ENCODE results near the gene CTDSP2.

CTDSP2 gene

GRCh38 chr12:57813111-57813970 is 33.2 kb downstream of the CTDSP2 start:
- DNase-seq: no peak

- DNase-seq: no peak
Measured at GRCh38 chr12:57811028-57811755, 35.3 kb downstream of the CTDSP2 start.

- peak; percentile 46 for DNase-seq
Measured at GRCh38 chr12:57810450-57810849, 36.1 kb downstream of the CTDSP2 start.

- no peak for DNase-seq
Measured at GRCh38 chr12:57809425-57809824, 37.1 kb downstream of the CTDSP2 start.

- no peak for DNase-seq
Measured at GRCh38 chr12:57808351-57808750, 38.2 kb downstream of the CTDSP2 start.

- no peak for DNase-seq
Measured at GRCh38 chr12:57807285-57807684, 39.2 kb downstream of the CTDSP2 start.

GRCh38 chr12:57806677-57807076 is 39.9 kb downstream of the CTDSP2 start:
- DNase-seq: no peak

GRCh38 chr12:57803319-57803893 is 43.1 kb downstream of the CTDSP2 start:
- peak; percentile 41 for DNase-seq

GRCh38 chr12:57802607-57803006 is 43.9 kb downstream of the CTDSP2 start:
- DNase-seq: no peak

- no peak for DNase-seq
Measured at GRCh38 chr12:57800965-57801364, 45.6 kb downstream of the CTDSP2 start.

- peak; percentile 61 for DNase-seq
Measured at GRCh38 chr12:57797933-57798332, 48.6 kb downstream of the CTDSP2 start.

- no peak for DNase-seq
Measured at GRCh38 chr12:57796996-57797395, 49.5 kb downstream of the CTDSP2 start.

GRCh38 chr12:57795354-57795753 is 51.2 kb downstream of the CTDSP2 start:
- DNase-seq: no peak

- DNase-seq: peak; percentile 4
Measured at GRCh38 chr12:57793920-57794319, 52.6 kb downstream of the CTDSP2 start.

GRCh38 chr12:57783861-57784260 is 62.7 kb downstream of the CTDSP2 start:
- no peak for DNase-seq

- DNase-seq: no peak
Measured at GRCh38 chr12:57783466-57783801, 63.1 kb downstream of the CTDSP2 start.

GRCh38 chr12:57782608-57783465 is 63.7 kb downstream of the CTDSP2 start, which contains the start of gene TSFM:
Gene TSFM (plus strand): TSS chr12:57782787. CDS start chr12:57782802, 15 bp downstream.
- DNase-seq: peak; percentile 97

- no peak for DNase-seq
Measured at GRCh38 chr12:57782243-57782607, 64.3 kb downstream of the CTDSP2 start.

GRCh38 chr12:57781801-57782200 is 64.7 kb downstream of the CTDSP2 start:
- peak; percentile 29 for DNase-seq

- DNase-seq: no peak
Measured at GRCh38 chr12:57781244-57781643, 65.3 kb downstream of the CTDSP2 start.

GRCh38 chr12:57780284-57780897 is 66.1 kb downstream of the CTDSP2 start:
- no peak for DNase-seq

GRCh38 chr12:57779736-57780135 is 66.8 kb downstream of the CTDSP2 start:
- no peak for DNase-seq
